Neural cell (in vitro differentiated cells): ENCODE results near the gene ABCA10. TPM values are rescaled to one million over a fixed set of nuclear protein-coding genes. Genes with fewer than 3 reads are reported as not detected.

Experiments
- H2AFZ ChIP-seq: fragments of 200-600, 300-800 bp; sonication (generic), shearing (Covaris generic); 2 replicates; pipeline ENCODE4 v1.6.0; 2014; ENCODE audit warnings: low read depth, mild to moderate bottlenecking, antibody characterized with exemption, low read length, moderate library complexity
- H3F3A ChIP-seq: fragments of 200-600 bp; shearing (Covaris generic); 2 replicates; pipeline ENCODE4 v1.6.1; 2016; ENCODE audit warnings: mild to moderate bottlenecking, moderate library complexity, mixed read lengths, antibody characterized with exemption, low read length; ENCODE audit not compliant: insufficient read depth, poor library complexity, severe bottlenecking
- H3K27ac ChIP-seq: fragments of 200-600, 300-800 bp; sonication (generic), shearing (Covaris generic); 2 replicates; pipeline ENCODE4 v1.5.1; 2014; ENCODE audit warnings: mild to moderate bottlenecking, low read length, moderate library complexity
- H3K27me3 ChIP-seq: fragments of 300-800, 200-600 bp; sonication (generic), shearing (Covaris generic); 2 replicates; pipeline ENCODE4 v1.6.0; 2014; ENCODE audit warnings: mild to moderate bottlenecking, low read depth, low read length, moderate library complexity; ENCODE audit not compliant: insufficient read depth
- H3K36me3 ChIP-seq: fragments of 300-800, 200-600 bp; sonication (generic), shearing (Covaris generic); 2 replicates; pipeline ENCODE4 v1.5.1; 2014; ENCODE audit warnings: mild to moderate bottlenecking, antibody characterized with exemption, low read length, moderate library complexity; ENCODE audit not compliant: insufficient read depth
- H3K4me2 ChIP-seq: fragments of 300-800, 200-600 bp; sonication (generic), shearing (Covaris generic); 2 replicates; pipeline ENCODE4 v1.6.0; 2014; ENCODE audit warnings: mild to moderate bottlenecking, low read length
- H3K4me3 ChIP-seq: fragments of 300-800, 200-600 bp; sonication (generic), shearing (Covaris generic); 2 replicates; pipeline ENCODE4 v1.5.1; 2014; ENCODE audit warnings: mild to moderate bottlenecking, low read length, moderate library complexity
- H3K79me2 ChIP-seq: fragments of 200-600 bp; shearing (Covaris generic); replicated peaks from 2 replicates; pipeline ENCODE4 v1.6.0; 2014; ENCODE audit warnings: mild to moderate bottlenecking, low read length, moderate library complexity; ENCODE audit not compliant: insufficient read depth
- H3K9ac ChIP-seq: fragments of 300-800, 200-600 bp; sonication (generic), shearing (Covaris generic); 2 replicates; pipeline ENCODE4 v1.6.1; 2016; ENCODE audit warnings: mild to moderate bottlenecking, low read length, mixed read lengths
- H3K9me2 ChIP-seq: fragments of 200-600 bp; shearing (Covaris generic); 2 replicates; pipeline ENCODE4 v1.6.1; 2016; ENCODE audit warnings: mild to moderate bottlenecking, low read length, mixed read lengths; ENCODE audit not compliant: insufficient read depth
- H3K9me3 ChIP-seq: fragments of 200-600, 300-800 bp; sonication (generic), shearing (Covaris generic); 2 replicates; pipeline ENCODE4 v1.6.1; 2016; ENCODE audit warnings: mild to moderate bottlenecking, mixed run types, low read length, moderate library complexity, mixed read lengths
- H4K20me1 ChIP-seq: fragments of 200-600 bp; shearing (Covaris generic); 2 replicates; pipeline ENCODE4 v1.6.1; 2016; ENCODE audit warnings: mild to moderate bottlenecking, mixed run types; ENCODE audit not compliant: insufficient read depth
- CTCF ChIP-seq: fragments of 450-650 bp; IDR thresholded peaks from 2 replicates; pipeline ENCODE4 v1.5.1; 2014; ENCODE audit warnings: antibody characterized with exemption, mild to moderate bottlenecking, moderate library complexity; ENCODE audit not compliant: poor library complexity, severe bottlenecking
- EP300 ChIP-seq: fragments of 450-650 bp; conservative IDR thresholded peaks from 2 replicates; pipeline ENCODE4 v1.6.1; 2014; ENCODE audit warnings: antibody characterized with exemption, mild to moderate bottlenecking, moderate library complexity; ENCODE audit not compliant: poor library complexity, severe bottlenecking
- EZH2 ChIP-seq: fragments of 200-600, 300-800 bp; shearing (Covaris generic), sonication (generic); IDR thresholded peaks from 2 replicates; pipeline ENCODE4 v1.6.1; 2014; ENCODE audit warnings: antibody characterized with exemption, low read length, borderline replicate concordance, mild to moderate bottlenecking; ENCODE audit not compliant: insufficient read depth, poor library complexity, severe bottlenecking
- MXI1 ChIP-seq: fragments of 450-650 bp; conservative IDR thresholded peaks from 2 replicates; pipeline ENCODE4 v1.6.1; 2014; ENCODE audit warnings: antibody characterized with exemption, mild to moderate bottlenecking; ENCODE audit not compliant: poor library complexity, severe bottlenecking
- POLR2AphosphoS5 ChIP-seq: IDR thresholded peaks from 2 replicates; pipeline ENCODE4 v1.6.1; 2012
- RAD21 ChIP-seq: fragments of 450-650 bp; conservative IDR thresholded peaks from 2 replicates; pipeline ENCODE4 v1.6.1; 2014; ENCODE audit warnings: antibody characterized with exemption, mild to moderate bottlenecking, moderate library complexity
- REST ChIP-seq: IDR thresholded peaks from 2 replicates; pipeline ENCODE4 v1.6.1; 2012; ENCODE audit warnings: borderline replicate concordance
- SMC3 ChIP-seq: fragments of 450-650 bp; conservative IDR thresholded peaks from 2 replicates; pipeline ENCODE4 v1.6.1; 2014; ENCODE audit warnings: antibody characterized with exemption, mild to moderate bottlenecking, moderate library complexity; ENCODE audit not compliant: poor library complexity
- TAF1 ChIP-seq: IDR thresholded peaks from 2 replicates; pipeline ENCODE4 v1.6.1; 2012; ENCODE audit warnings: low read depth
- polyA plus RNA-seq: library from polyadenylated mRNA; depleted of rRNA; stranded (reverse); fragments of >200 nt; gene quantifications from 2 replicates; pipeline ENCODE4 v1.2.3, GENCODE V29; 2014
- small RNA-seq, 3 experiments: library from RNA; depleted of rRNA; stranded (forward); fragments of <200 nt; gene quantifications; one replicate each; pipeline ENCODE3, GENCODE V24; 2012

ABCA10 gene
- polyA plus RNA-seq, 1 donor from 2014 or later = 15.3 TPM

- no peaks in the 10 kb centered on the region for H3K36me3 ChIP-seq
- no peak overlapping the region for H3K4me3 ChIP-seq
- no peaks in the 10 kb centered on the region for H3K9me2 ChIP-seq
- TF ChIP-seq REST (no peak), RAD21 (no peak), EP300 (no peak), MXI1 (no peak), EZH2 (no peak), TAF1 (no peak), SMC3 (no peak), CTCF (no peak), POLR2AphosphoS5 (no peak)
- H3F3A ChIP-seq = no peaks in the 10 kb centered on the region
- H3K9ac ChIP-seq = no peak overlapping the region
- no peaks in the 10 kb centered on the region for H3K79me2 ChIP-seq
- H3K27ac ChIP-seq = no peak overlapping the region
- H3K9me3 ChIP-seq = no peaks in the 10 kb centered on the region
- H2AFZ ChIP-seq = no peak overlapping the region
- H3K27me3 ChIP-seq = no peaks in the 10 kb centered on the region
- H3K4me2 ChIP-seq = no peak overlapping the region
- H4K20me1 ChIP-seq = no peaks in the 10 kb centered on the region
Measured at GRCh38 chr17:69098625-69099024, 130.0 kb downstream of the ABCA10 start.

Small RNAs within 50 kb of the gene (small RNA-seq; reads per million reads assigned to genes)
- 0 reads per million in 3 experiments for gene MIR4524B

Other genes with a start within 250 kb of the ABCA10 start
- gene ABCA9, start 167.9 kb downstream of the ABCA10 start, polyA plus RNA-seq = 0.69 and 0.80 TPM in 2 replicates
- gene ABCA6, start 86.9 kb downstream of the ABCA10 start, polyA plus RNA-seq = 1.6 TPM in 2 replicates
- gene ABCA5, start 98.3 kb upstream of the ABCA10 start, polyA plus RNA-seq = 70.5 and 91.7 TPM in 2 replicates
- gene MAP2K6, start 185.9 kb upstream of the ABCA10 start, polyA plus RNA-seq = 9.1 and 10.5 TPM in 2 replicates